Psoas muscle (tissue), 8 donors: Measurements from ENCODE around the gene NRP1. TPM values are rescaled to one million over a fixed set of nuclear protein-coding genes. Genes with fewer than 3 reads are reported as not detected.
A peak's percentile ranks its signal among the peaks of the same experiment; 100 is the strongest.

Experiments used
- ATAC-seq, 4 donors: fragments of 200-7000 bp; cut with Tn5 transposase; one replicate each; pipeline ENCODE4 v1.9.1; 2020; ENCODE audit warnings: moderate library complexity in 3 of 4, mild to moderate bottlenecking in 2 of 4
- DNase-seq, 2 donors: peaks; one replicate each; pipeline ENCODE4 v3.0.0-alpha.2; 2020
- H3K27ac ChIP-seq: fragments of 200-600 bp; one replicate; pipeline ENCODE4 v1.8.0; 2022
- H3K27me3 ChIP-seq, 3 donors: fragments of 200-600 bp in 1 of 3; one replicate each; pipeline versions ENCODE4 v1.6.1 to v1.8.0; 2013 to 2022; ENCODE audit warnings: low read length in 2 of 3, mild to moderate bottlenecking in 2 of 3, moderate library complexity in 1 of 3; ENCODE audit not compliant: insufficient read depth in 3 of 3
- H3K36me3 ChIP-seq, 2 donors: fragments of 200-600 bp in 1 of 2; one replicate each; pipeline versions ENCODE4 v1.6.1 to v1.8.0; 2013 to 2022; ENCODE audit warnings: low read depth in 1 of 2, mild to moderate bottlenecking in 1 of 2, moderate library complexity in 1 of 2; ENCODE audit not compliant: insufficient read depth in 1 of 2
- H3K4me1 ChIP-seq: fragments of 200-600 bp; one replicate; pipeline ENCODE4 v1.8.0; 2022
- H3K4me3 ChIP-seq: fragments of 200-600 bp; one replicate; pipeline ENCODE4 v1.8.0; 2022; ENCODE audit warnings: mild to moderate bottlenecking
- H3K9me3 ChIP-seq: fragments of 200-600 bp; one replicate; pipeline ENCODE4 v1.8.0; 2022
- CTCF ChIP-seq: fragments of 200-600 bp; IDR thresholded peaks from one replicate; pipeline ENCODE4 v1.8.0; 2022; ENCODE audit warnings: antibody characterized with exemption
- WGBS, 3 donors: extraction: QIAGEN DNeasy Blood & Tissue Kit; methylation state at CpG; one replicate each; pipeline versions ENCODE4 v1.1.6 to v1.1.7; 2013; 5-methylcytosine and 5-hydroxymethylcytosine counted together
- intact Hi-C, 2 donors: fragments of 100-400 bp; cut with DNase I; formaldehyde crosslinking; loops; one replicate each; pipeline versions ENCODE4 v1.11.0 to v1.14.2; 2022
- polyA plus RNA-seq, 3 donors: library from polyadenylated mRNA; stranded (reverse); fragments of 200-250 nt; gene quantifications; one replicate each; pipeline ENCODE4 v1.2.3, GENCODE V29; 2013
- total RNA-seq, 4 donors: library from RNA; stranded (reverse); fragmentation: NEBNext Ultra II Directional in 2 of 4; extraction: Animal tissue kit (Norgen Biotek cat#: 25700) in 2 of 4; gene quantifications; one replicate each; pipeline versions ENCODE4 v1.2.1 to v1.2.4, GENCODE V29; 2021 to 2023
- donor health status: healthy with polysubstance abuse.
- donor health status: DM: no; HTN: no; CAD: no; lungs with moderate emphysema.
- donor health status: Bipolar disorder and iron deficiency.
- donor health status: healthy.
- donor health status: DM: yes; HTN: yes; CAD: no.
- donor health status: DM: no; HTN: no; CAD: no.
- donor health status: DM: no; HTN: no; CAD: no.
- donor health status: DM: yes; HTN: yes; CAD: no.

Gene NRP1
- total and polyA plus RNA-seq, 7 donors = 10.9 to 54.8 (median 31.2) TPM

GRCh38 chr10:33279276-33279675 is 55.2 kb downstream of the NRP1 start:
- 38 to 54% (median 39%) methylated on average over 5 of the region's 5 CpGs for WGBS, 3 donors
- intact Hi-C loops = no loop called here
- H3K27ac ChIP-seq = peak overlapping the region; percentile 12
- ATAC-seq (no peak), DNase-seq (no peak)
- no peak for TF ChIP-seq CTCF
- no peak overlapping the region for H3K4me3 ChIP-seq
- H3K36me3 ChIP-seq = peaks cover 0 to 6% of the 10 kb centered on the region in 2 donors
- H3K27me3 ChIP-seq = no peaks in the 10 kb centered on the region
- peaks cover 22% of the 10 kb centered on the region for H3K4me1 ChIP-seq
- H3K9me3 ChIP-seq = no peaks in the 10 kb centered on the region

GRCh38 chr10:33278198-33278597 is 56.3 kb downstream of the NRP1 start:
- Histone ChIP-seq H3K27me3 (no peaks in the 10 kb centered on the region), H3K36me3 (peaks cover 0 to 6% of the 10 kb centered on the region in 2 donors), H3K4me3 (no peak overlapping the region), H3K4me1 (peaks cover 33% of the 10 kb centered on the region), H3K9me3 (no peaks in the 10 kb centered on the region), H3K27ac (peak overlapping the region; percentile 67)
- WGBS, 3 donors = 59 to 68% (median 62%) methylated on average over 3 of the region's 3 CpGs
- TF ChIP-seq CTCF = no peak
- ATAC-seq (no peak), DNase-seq (no peak)
- intact Hi-C loops = no loop called here

- H3K36me3 ChIP-seq = peaks cover 0 to 6% of the 10 kb centered on the region in 2 donors
- no peaks in the 10 kb centered on the region for H3K27me3 ChIP-seq
- peak overlapping the region; percentile 67 for H3K27ac ChIP-seq
- H3K4me3 ChIP-seq = no peak overlapping the region
- H3K9me3 ChIP-seq = no peaks in the 10 kb centered on the region
- WGBS, 3 donors = 41 to 47% (median 45%) methylated on average over 6 of the region's 6 CpGs
- no peak for TF ChIP-seq CTCF
- DNase-seq (peak; percentile 59 to 71), ATAC-seq (peak; percentile 32 to 63 (median 54))
- intact Hi-C loops = no loop called here
- H3K4me1 ChIP-seq = peaks cover 43% of the 10 kb centered on the region
These were observed 57.3 kb downstream of the NRP1 start for GRCh38 chr10:33277135-33277536.

- ATAC-seq (no peak), DNase-seq (no peak)
- H3K9me3 ChIP-seq = no peaks in the 10 kb centered on the region
- WGBS, 3 donors = 53 to 60% (median 58%) methylated on average over 4 of the region's 4 CpGs
- H3K4me3 ChIP-seq = no peak overlapping the region
- TF ChIP-seq CTCF = no peak
- H3K27me3 ChIP-seq = no peaks in the 10 kb centered on the region
- peaks cover 50% of the 10 kb centered on the region for H3K4me1 ChIP-seq
- peaks cover 0 to 6% of the 10 kb centered on the region in 2 donors for H3K36me3 ChIP-seq
- peak overlapping the region; percentile 67 for H3K27ac ChIP-seq
- intact Hi-C loops = no loop called here
These were observed 58.1 kb downstream of the NRP1 start for GRCh38 chr10:33276282-33276923.
